GM23338 (cell line): ENCODE measurements around the gene VIL1. TPM values are rescaled to one million over a fixed set of nuclear protein-coding genes. Genes with fewer than 3 reads are reported as not detected.

Source experiments
- ATAC-seq: fragments of 200-7000 bp; cut with Tn5 transposase; 3 replicates; pipeline ENCODE4 v1.9.1; 2020
- DNase-seq: peaks from one replicate; pipeline ENCODE4 v3.0.0-alpha.2; 2015; ENCODE audit warnings: low spot score
- H2AFZ ChIP-seq: fragments of 200-600 bp; sonication (generic); 2 replicates; pipeline ENCODE4 v1.8.0; 2016; ENCODE audit warnings: antibody characterized with exemption, mild to moderate bottlenecking, moderate library complexity
- H3F3A ChIP-seq: fragments of 200-600 bp; sonication (generic); replicated peaks from 2 replicates; pipeline ENCODE4 v1.8.0; 2017; ENCODE audit warnings: antibody characterized with exemption, mixed run types, low read depth
- H3K27ac ChIP-seq: fragments of 200-600 bp; sonication (generic); 2 replicates; pipeline ENCODE4 v1.6.1; 2016; ENCODE audit warnings: low read depth
- H3K27me3 ChIP-seq: fragments of 200-600 bp; sonication (generic); 2 replicates; pipeline ENCODE4 v1.8.0; 2016; ENCODE audit warnings: mild to moderate bottlenecking, mixed run types, moderate library complexity; ENCODE audit not compliant: insufficient read depth
- H3K36me3 ChIP-seq: fragments of 200-600 bp; sonication (generic); 2 replicates; pipeline ENCODE4 v1.8.0; 2016; ENCODE audit warnings: mild to moderate bottlenecking; ENCODE audit not compliant: insufficient read depth
- H3K4me1 ChIP-seq: fragments of 200-600 bp; sonication (generic); 2 replicates; pipeline ENCODE4 v1.8.0; 2016; ENCODE audit warnings: mild to moderate bottlenecking, moderate library complexity; ENCODE audit not compliant: insufficient read depth
- H3K4me2 ChIP-seq: fragments of 200-600 bp; sonication (generic); 2 replicates; pipeline ENCODE4 v1.7.1; 2017; ENCODE audit warnings: mixed run types
- H3K4me3 ChIP-seq: fragments of 200-600 bp; sonication (generic); 2 replicates; pipeline ENCODE4 v1.6.1; 2016; ENCODE audit warnings: mixed run types
- H3K79me2 ChIP-seq: fragments of 200-600 bp; sonication (generic); replicated peaks from 2 replicates; pipeline ENCODE4 v1.8.0; 2017; ENCODE audit warnings: mild to moderate bottlenecking; ENCODE audit not compliant: insufficient read depth
- H3K9me2 ChIP-seq: fragments of 200-600 bp; sonication (generic); 2 replicates; pipeline ENCODE4 v1.8.0; 2017; ENCODE audit not compliant: insufficient read depth
- H4K20me1 ChIP-seq: fragments of 200-600 bp; sonication (generic); replicated peaks from 2 replicates; pipeline ENCODE4 v1.8.0; 2017; ENCODE audit warnings: mild to moderate bottlenecking; ENCODE audit not compliant: insufficient read depth
- H3K27ac Mint-ChIP-seq: 2 replicates; pipeline ENCODE4 v1.8.0; 2020; ENCODE audit warnings: inconsistent platforms, mild to moderate bottlenecking, moderate library complexity, mixed read lengths
- H3K27me3 Mint-ChIP-seq: 3 replicates; pipeline ENCODE4 v1.8.0; 2022; ENCODE audit warnings: low read depth, mild to moderate bottlenecking, moderate library complexity, mixed read lengths, inconsistent platforms; ENCODE audit not compliant: insufficient read depth, poor library complexity
- H3K36me3 Mint-ChIP-seq: 3 replicates; pipeline ENCODE4 v1.8.0; 2021; ENCODE audit warnings: low read depth, mild to moderate bottlenecking, inconsistent platforms, moderate library complexity, mixed read lengths
- H3K4me1 Mint-ChIP-seq: 3 replicates; pipeline ENCODE4 v1.8.0; 2020; ENCODE audit warnings: mild to moderate bottlenecking, inconsistent platforms, mixed read lengths
- H3K4me3 Mint-ChIP-seq: 3 replicates; pipeline ENCODE4 v1.8.0; 2021; ENCODE audit warnings: moderate library complexity, mild to moderate bottlenecking, inconsistent platforms, mixed read lengths
- H3K9me3 Mint-ChIP-seq: 3 replicates; pipeline ENCODE4 v1.8.0; 2020; ENCODE audit warnings: moderate library complexity, mild to moderate bottlenecking, inconsistent platforms, mixed read lengths
- CREB1 ChIP-seq: fragments of 250-450 bp; sonication (Bioruptor Pico); IDR thresholded peaks from 2 replicates; pipeline ENCODE4 v1.5.0; 2020; ENCODE audit warnings: low read depth, mild to moderate bottlenecking, moderate library complexity
- CTCF ChIP-seq, 2 experiments: fragments of 200-600 bp in 1 of 2; sonication (generic) in 1 of 2; conservative IDR thresholded peaks; 2 replicates each; pipeline versions ENCODE4 v1.5.1 to v1.6.1; 2016 to 2017; ENCODE audit warnings: antibody characterized with exemption in 2 of 2, low read depth in 2 of 2, mild to moderate bottlenecking in 2 of 2, moderate library complexity in 1 of 2
- ETS1 ChIP-seq: IDR thresholded peaks from 2 replicates; pipeline ENCODE4 v1.6.1; 2016; ENCODE audit warnings: antibody characterized with exemption
- EZH2 ChIP-seq: fragments of 200-600 bp; sonication (generic); IDR thresholded peaks from one replicate; pipeline ENCODE4 v1.8.0; 2017; ENCODE audit warnings: antibody characterized with exemption, mild to moderate bottlenecking, low read depth; ENCODE audit not compliant: unreplicated experiment
- EZH2phosphoT487 ChIP-seq: fragments of 200-600 bp; sonication (generic); IDR thresholded peaks from one replicate; pipeline ENCODE4 v1.8.1; 2018; ENCODE audit warnings: antibody characterized with exemption; ENCODE audit not compliant: unreplicated experiment
- JUNB ChIP-seq: IDR thresholded peaks from one replicate; pipeline ENCODE4 v1.6.1; 2016; ENCODE audit warnings: antibody characterized with exemption; ENCODE audit not compliant: unreplicated experiment
- NANOG ChIP-seq: IDR thresholded peaks from 2 replicates; pipeline ENCODE4 v1.6.1; 2016; ENCODE audit warnings: antibody characterized with exemption, borderline replicate concordance
- POLR2AphosphoS5 ChIP-seq: IDR thresholded peaks from 2 replicates; pipeline ENCODE4 v1.6.1; 2016; ENCODE audit warnings: antibody characterized with exemption, low read depth
- REST ChIP-seq: IDR thresholded peaks from one replicate; pipeline ENCODE4 v1.6.1; 2018; ENCODE audit warnings: antibody characterized with exemption; ENCODE audit not compliant: unreplicated experiment
- STAT1 ChIP-seq: IDR thresholded peaks from one replicate; pipeline ENCODE4 v1.6.1; 2016; ENCODE audit warnings: antibody characterized with exemption; ENCODE audit not compliant: unreplicated experiment
- ZNF114 ChIP-seq: fragments of 250-450 bp; sonication (Bioruptor Pico); IDR thresholded peaks from 2 replicates; pipeline ENCODE4 v1.5.0; 2020; ENCODE audit warnings: mild to moderate bottlenecking, moderate library complexity
- ZNF331 ChIP-seq: fragments of 250-450 bp; sonication (Bioruptor Pico); IDR thresholded peaks from 2 replicates; pipeline ENCODE4 v1.5.0; 2020; ENCODE audit warnings: low read depth, mild to moderate bottlenecking, moderate library complexity
- polyA plus RNA-seq: library from polyadenylated mRNA; unstranded; fragments of >200 nt; fragmentation: Nextera tagmentation; extraction: Ambion mirVana; gene quantifications from 2 replicates; pipeline ENCODE4 v1.2.1, GENCODE V29; 2016
- total RNA-seq: library from RNA; depleted of rRNA; stranded (reverse); fragments of >200 nt; shearing (Covaris generic); gene quantifications from 2 replicates; pipeline ENCODE4 v1.2.3, GENCODE V29; 2014
- TF ChIP-seq, protein P1 (sequence below): fragments of 250-450 bp; sonication (Bioruptor Pico); IDR thresholded peaks from 2 replicates; pipeline ENCODE4 v1.5.0; 2020; ENCODE audit warnings: mild to moderate bottlenecking, moderate library complexity

Gene VIL1
- total and polyA plus RNA-seq, 2 experiments from 2014 or later: 3.5 to 5.9 TPM

DNA sequence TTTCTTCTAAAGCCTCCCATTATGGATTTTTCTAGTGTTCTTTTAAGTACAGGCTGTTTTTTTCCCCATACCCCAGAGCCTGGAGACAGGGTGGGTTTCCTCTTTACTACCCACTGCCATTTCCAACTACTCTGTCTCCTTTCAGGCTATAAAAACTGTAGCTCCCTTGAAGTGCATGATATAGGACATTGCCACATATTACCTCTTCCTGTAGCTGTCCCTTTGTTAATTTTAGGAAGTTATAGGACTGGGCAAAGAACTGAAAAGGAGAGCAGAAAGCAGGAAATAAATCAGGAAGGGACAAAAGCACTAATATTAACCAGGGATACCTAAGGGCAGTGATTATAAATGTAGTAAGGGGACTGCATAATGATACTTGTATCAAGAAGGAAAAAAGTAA lies 54.1 kb downstream of the VIL1 start:
- DNase-seq (no peak), ATAC-seq (no peak)
- Histone ChIP-seq H3K36me3 (peaks cover 22% of the 10 kb centered on the region), H3K27me3 (no peaks in the 10 kb centered on the region), H3K4me1 (no peaks in the 10 kb centered on the region), H3K4me2 (no peak overlapping the region), H3K9me2 (no peaks in the 10 kb centered on the region), H4K20me1 (peaks cover 5% of the 10 kb centered on the region), H3K4me3 (no peak overlapping the region), H3F3A (no peaks in the 10 kb centered on the region), H3K79me2 (no peaks in the 10 kb centered on the region), H2AFZ (no peak overlapping the region), H3K27ac (no peak overlapping the region)
- Mint-ChIP-seq H3K36me3 (peaks cover 28% of the 10 kb centered on the region), H3K4me1 (no peaks in the 10 kb centered on the region), H3K27ac (no peak overlapping the region), H3K27me3 (no peaks in the 10 kb centered on the region), H3K9me3 (no peaks in the 10 kb centered on the region), H3K4me3 (no peak overlapping the region)
- TF ChIP-seq ZNF114: no peak
- no peak for TF ChIP-seq EZH2phosphoT487
- no peak for TF ChIP-seq STAT1
- no peak for TF ChIP-seq REST
- no peak for TF ChIP-seq NANOG
- no peak for TF ChIP-seq ZNF331 (CRISPR knock-in tag)
- no peak for TF ChIP-seq JUNB
- no peak for TF ChIP-seq POLR2AphosphoS5
- no peak for TF ChIP-seq ETS1
- no peak for TF ChIP-seq CREB1
- TF ChIP-seq CTCF (conservative IDR thresholded peaks at IDR 0.05; ENCODE audit: low read depth in 2 of 2): no peak
- no peak for TF ChIP-seq EZH2
- TF ChIP-seq, protein P1, sequence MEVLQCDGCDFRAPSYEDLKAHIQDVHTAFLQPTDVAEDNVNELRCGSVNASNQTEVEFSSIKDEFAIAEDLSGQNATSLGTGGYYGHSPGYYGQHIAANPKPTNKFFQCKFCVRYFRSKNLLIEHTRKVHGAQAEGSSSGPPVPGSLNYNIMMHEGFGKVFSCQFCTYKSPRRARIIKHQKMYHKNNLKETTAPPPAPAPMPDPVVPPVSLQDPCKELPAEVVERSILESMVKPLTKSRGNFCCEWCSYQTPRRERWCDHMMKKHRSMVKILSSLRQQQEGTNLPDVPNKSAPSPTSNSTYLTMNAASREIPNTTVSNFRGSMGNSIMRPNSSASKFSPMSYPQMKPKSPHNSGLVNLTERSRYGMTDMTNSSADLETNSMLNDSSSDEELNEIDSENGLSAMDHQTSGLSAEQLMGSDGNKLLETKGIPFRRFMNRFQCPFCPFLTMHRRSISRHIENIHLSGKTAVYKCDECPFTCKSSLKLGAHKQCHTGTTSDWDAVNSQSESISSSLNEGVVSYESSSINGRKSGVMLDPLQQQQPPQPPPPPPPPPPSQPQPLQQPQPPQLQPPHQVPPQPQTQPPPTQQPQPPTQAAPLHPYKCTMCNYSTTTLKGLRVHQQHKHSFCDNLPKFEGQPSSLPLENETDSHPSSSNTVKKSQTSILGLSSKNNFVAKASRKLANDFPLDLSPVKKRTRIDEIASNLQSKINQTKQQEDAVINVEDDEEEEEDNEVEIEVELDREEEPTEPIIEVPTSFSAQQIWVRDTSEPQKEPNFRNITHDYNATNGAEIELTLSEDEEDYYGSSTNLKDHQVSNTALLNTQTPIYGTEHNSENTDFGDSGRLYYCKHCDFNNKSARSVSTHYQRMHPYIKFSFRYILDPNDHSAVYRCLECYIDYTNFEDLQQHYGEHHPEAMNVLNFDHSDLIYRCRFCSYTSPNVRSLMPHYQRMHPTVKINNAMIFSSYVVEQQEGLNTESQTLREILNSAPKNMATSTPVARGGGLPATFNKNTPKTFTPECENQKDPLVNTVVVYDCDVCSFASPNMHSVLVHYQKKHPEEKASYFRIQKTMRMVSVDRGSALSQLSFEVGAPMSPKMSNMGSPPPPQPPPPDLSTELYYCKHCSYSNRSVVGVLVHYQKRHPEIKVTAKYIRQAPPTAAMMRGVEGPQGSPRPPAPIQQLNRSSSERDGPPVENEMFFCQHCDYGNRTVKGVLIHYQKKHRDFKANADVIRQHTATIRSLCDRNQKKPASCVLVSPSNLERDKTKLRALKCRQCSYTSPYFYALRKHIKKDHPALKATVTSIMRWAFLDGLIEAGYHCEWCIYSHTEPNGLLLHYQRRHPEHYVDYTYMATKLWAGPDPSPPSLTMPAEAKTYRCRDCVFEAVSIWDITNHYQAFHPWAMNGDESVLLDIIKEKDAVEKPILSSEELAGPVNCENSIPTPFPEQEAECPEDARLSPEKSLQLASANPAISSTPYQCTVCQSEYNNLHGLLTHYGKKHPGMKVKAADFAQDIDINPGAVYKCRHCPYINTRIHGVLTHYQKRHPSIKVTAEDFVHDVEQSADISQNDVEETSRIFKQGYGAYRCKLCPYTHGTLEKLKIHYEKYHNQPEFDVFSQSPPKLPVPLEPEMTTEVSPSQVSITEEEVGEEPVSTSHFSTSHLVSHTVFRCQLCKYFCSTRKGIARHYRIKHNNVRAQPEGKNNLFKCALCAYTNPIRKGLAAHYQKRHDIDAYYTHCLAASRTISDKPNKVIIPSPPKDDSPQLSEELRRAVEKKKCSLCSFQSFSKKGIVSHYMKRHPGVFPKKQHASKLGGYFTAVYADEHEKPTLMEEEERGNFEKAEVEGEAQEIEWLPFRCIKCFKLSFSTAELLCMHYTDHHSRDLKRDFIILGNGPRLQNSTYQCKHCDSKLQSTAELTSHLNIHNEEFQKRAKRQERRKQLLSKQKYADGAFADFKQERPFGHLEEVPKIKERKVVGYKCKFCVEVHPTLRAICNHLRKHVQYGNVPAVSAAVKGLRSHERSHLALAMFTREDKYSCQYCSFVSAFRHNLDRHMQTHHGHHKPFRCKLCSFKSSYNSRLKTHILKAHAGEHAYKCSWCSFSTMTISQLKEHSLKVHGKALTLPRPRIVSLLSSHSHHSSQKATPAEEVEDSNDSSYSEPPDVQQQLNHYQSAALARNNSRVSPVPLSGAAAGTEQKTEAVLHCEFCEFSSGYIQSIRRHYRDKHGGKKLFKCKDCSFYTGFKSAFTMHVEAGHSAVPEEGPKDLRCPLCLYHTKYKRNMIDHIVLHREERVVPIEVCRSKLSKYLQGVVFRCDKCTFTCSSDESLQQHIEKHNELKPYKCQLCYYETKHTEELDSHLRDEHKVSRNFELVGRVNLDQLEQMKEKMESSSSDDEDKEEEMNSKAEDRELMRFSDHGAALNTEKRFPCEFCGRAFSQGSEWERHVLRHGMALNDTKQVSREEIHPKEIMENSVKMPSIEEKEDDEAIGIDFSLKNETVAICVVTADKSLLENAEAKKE (CRISPR knock-in tag): no peak
